Thyroid gland (tissue), 4 donors: ENCODE measurements around the gene FAM114A1.

Experiments
- POLR2A ChIP-seq, 2 donors: fragments of 450-650 bp; IDR thresholded peaks; one replicate each; pipeline ENCODE4 v1.6.1; 2017; ENCODE audit warnings: antibody characterized with exemption in 2 of 2, mild to moderate bottlenecking in 2 of 2, moderate library complexity in 1 of 2
- TF ChIP-seq, protein P1 (sequence below), 6 experiments: fragments of 200-600 bp in 3 of 6; fragments of 450-650 bp in 3 of 6; sonication (generic) in 3 of 6; IDR thresholded peaks; one replicate each; pipeline ENCODE4 v1.5.1; 2016 to 2019; ENCODE audit warnings: antibody characterized with exemption in 6 of 6, mild to moderate bottlenecking in 2 of 6, inconsistent platforms in 1 of 6, moderate library complexity in 1 of 6

DNA sequence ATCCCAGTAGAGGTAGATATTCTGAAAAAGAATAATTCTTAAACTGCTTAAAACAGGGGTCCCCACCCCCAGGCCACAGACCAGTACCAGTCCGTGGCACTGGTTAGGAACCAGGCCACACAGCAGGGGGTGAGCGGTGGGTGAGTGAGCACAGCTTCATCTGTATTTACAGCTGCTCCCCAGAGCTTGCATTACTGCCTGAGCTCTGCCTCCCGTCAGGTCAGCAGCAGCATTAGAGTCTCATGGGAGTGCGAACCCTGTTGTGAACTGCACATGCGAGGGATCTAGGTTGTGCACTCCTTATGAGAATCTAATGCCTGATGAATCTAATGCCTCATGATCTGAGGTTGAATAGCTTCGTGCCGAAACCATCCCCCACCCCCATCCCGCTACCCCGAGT is 76.8 kb downstream of the FAM114A1 start:
- TF ChIP-seq, protein P1, sequence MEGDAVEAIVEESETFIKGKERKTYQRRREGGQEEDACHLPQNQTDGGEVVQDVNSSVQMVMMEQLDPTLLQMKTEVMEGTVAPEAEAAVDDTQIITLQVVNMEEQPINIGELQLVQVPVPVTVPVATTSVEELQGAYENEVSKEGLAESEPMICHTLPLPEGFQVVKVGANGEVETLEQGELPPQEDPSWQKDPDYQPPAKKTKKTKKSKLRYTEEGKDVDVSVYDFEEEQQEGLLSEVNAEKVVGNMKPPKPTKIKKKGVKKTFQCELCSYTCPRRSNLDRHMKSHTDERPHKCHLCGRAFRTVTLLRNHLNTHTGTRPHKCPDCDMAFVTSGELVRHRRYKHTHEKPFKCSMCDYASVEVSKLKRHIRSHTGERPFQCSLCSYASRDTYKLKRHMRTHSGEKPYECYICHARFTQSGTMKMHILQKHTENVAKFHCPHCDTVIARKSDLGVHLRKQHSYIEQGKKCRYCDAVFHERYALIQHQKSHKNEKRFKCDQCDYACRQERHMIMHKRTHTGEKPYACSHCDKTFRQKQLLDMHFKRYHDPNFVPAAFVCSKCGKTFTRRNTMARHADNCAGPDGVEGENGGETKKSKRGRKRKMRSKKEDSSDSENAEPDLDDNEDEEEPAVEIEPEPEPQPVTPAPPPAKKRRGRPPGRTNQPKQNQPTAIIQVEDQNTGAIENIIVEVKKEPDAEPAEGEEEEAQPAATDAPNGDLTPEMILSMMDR (IDR thresholded peaks at IDR 0.05) = no peak
- TF ChIP-seq POLR2A (IDR thresholded peaks at IDR 0.05) = no peak
